Activated gamma-delta T cell treated with Interleukin-2 at 50 U/mL for 16 hours (primary cell): Measurements from ENCODE around the gene EML3.
A peak's percentile ranks its signal among the peaks of the same experiment; 100 is the strongest.
"Not testable (repeated sequence)": the region's sequence is repeated elsewhere in the genome, so short reads cannot be mapped to it uniquely, and the experiment has no call there.

Source experiments
- DNase-seq: peaks from one replicate; pipeline ENCODE4 v3.0.0-alpha.2; 2020

Gene EML3

DNA sequence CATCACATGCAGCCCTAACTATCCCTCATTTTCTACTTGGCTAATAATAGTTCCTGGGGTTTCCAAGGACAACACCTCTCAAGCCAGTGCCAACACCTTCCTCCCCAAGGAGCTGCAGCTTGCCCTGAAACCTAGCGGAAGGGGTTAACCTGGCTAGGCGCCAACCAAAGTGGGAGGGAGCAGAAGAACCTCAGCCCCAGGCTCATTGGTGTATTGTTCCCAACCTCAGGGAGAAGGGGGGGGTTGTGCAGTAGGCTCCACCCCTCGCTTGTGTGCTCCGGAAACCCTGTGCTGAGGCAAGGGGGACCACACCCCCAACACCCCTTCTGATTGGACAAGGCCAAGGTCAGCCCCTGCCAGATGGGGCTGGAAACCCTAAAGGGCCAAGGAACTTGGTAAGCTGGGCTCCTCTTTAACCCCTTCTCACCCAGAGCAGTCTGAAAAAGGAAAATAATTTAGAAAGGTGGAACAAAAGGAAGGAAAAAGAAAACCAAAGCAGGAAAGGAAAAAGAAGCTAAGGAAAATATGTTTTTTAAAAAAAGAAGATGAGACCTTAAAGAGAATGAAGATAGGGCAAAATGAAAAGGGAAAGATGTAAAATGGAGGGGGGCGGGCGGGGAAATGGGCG, 13.4 kb downstream of the EML3 start:
- peak; percentile 96 for DNase-seq

DNA sequence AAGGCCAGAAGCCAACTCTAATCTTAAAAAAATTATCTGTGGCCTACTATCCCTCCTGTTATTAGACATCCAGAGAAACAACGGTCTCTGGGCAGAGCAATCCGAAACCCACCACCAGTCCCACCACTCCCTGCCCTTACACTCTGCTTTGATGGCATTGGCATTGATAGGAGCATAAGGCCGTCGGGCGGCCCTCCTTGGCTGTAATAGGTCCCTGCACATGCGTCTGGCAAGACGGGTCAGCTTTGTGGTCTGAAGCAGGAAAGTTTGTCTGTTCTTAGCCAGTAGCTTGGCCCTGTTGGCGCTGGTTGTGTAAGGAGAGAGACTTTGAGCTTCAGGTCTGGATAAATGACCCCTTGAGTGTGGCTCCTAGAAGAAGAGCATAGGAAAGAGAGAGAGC, 17.5 kb downstream of the EML3 start:
- DNase-seq = no peak

DNA sequence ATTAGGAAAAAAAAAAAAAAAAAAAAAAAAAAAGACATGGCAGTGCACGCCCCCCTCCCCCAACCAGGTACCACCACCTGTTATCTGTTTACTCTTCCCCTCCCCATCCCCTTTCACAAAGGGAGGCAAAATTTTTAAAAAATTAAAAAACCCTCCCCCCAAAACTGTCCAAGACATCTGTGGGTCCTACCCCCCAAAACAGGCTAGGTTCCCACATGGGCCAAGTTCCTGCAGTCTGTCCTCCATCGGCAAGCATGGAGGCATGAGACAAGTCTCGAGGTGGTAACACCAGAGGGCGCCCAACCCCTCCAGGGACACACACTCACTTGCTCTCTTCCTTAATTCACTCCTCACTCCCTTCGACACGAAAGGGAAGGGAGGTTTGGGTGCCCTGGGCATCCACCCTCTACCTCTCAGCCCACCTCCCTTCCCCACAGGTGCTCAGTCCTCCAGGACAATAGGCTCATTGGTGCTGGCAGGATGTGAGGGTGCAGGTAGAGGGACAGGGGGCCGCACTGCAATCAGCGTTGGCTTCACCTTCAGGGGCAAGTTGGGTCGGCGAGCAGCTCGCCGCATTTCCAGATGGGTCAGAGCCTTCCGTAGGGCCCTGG, 19.0 kb downstream of the EML3 start:
- DNase-seq = peak; percentile 76

DNA sequence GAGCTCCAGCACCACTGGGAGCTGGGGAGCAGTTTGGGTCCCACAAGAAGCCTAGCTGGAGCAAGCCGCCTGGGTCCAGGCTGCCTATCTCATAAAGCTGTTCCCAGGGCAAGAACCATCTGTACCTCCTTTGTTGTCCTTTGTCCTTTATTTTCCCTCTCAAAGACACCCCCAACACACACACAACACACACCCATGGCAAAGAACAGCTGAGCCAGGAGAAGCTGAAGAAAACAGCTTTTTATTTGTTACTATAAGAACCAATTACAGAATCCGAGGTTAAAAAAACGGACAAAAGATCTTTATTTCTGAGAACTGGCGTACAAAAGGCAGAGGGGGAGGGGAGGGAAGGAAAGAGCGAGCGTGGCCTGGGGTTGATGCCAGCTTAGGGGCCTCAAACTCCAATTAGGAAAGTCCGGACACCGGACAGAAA, 19.6 kb downstream of the EML3 start:
- DNase-seq = no peak

DNA sequence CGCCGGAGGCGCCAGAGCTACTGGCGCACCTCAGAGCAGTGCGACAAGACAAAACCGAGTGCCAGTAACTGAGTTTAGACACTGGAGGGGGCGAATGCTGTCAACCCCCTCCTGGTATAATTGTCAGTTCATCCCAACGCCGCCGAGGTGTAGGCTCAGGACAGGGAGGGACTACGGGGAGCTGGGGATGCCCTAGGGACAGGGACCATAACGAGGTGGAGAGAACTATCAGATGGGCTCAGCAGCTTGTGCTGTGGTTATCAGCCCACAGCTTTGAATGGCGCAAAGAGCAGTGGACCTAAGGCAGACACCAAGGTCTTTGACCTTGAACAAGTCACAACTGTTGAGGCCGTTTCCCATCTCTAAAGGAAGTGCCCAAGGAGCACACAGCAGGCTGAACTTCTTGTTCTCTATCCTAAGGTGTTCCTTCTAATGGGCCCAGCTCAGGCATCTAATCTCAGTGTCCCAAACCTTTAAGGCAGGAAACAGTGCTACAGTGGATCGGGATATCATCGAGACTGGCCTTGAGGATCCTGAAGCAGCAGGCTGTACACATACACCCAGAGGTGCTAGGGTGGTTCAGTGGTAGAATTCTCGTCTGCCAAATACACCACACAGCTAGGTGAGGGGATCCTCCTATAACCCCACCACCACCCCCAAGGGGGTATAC, 20.3 kb downstream of the EML3 start:
- DNase-seq = no peak

DNA sequence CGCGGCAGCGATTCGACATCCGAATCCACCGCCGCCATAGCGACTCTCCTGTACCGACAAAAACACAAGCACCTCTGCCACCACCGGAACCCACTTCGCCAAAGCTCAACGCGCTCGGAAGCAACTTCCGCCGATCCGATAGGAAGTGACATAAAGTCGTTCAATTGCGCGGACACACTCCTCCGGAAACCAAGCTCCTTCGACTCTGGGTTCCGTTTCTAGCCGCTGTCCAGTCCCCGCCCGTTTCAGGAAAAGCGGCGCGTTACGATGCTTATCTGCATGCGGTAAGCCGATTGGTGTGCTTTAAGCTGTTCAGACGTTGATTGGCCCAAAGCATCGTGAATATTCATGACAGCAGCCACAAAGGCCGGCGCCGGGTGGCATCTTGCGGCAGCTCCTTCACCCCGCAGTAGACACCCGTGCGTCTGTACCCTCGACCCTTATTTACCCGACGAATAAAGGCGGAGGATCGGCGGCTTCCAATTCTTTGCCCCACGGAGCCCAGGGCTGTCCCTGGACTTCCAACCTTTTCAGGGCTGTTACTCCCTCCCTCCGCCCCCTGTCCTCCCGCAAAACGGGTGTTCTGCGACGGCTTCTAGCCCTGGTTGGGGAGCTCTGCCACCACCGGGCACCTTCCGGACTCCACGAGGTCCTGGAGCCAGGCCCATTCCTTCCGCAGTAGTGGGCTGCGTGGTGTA, 21.0 kb downstream of the EML3 start, which contains the start of gene TUT1:
Gene TUT1 (minus strand): TSS at position 76 of the 698 bp plus-strand sequence. CDS start 38 bp downstream, at position 38.
- peak; percentile 94 for DNase-seq

DNA sequence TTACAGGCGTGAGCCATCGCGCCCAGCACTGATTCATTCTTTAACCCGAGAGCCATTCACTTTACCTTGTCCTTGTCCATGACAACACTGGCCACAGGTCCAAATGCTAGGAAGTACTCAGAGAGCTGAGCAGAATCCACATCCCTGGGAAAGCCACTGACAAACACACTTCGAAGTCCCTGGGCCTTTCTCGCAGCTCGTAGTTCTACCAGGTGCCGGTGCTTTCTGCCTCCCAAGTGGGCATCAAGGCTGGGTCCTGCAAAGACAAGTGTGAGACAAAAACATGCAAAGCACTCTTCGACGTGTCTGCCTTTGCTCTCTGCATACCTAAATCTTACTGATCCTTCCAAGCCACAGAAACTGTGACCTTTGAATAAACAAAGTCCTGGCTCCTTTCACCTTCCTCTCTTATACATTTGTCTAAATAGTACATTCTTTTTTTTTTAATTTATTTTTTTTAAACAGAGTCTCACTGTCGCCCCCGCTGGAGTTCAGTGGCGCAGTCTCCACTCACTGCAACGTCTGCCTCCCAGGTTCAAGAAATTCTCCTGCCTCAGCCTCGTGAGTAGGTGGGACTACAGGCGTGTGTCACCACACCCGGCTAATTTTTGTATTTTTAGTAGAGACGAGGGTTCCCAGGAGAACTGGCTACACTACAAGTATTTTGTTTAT, 23.5 kb downstream of the EML3 start:
- DNase-seq = no peak

DNA sequence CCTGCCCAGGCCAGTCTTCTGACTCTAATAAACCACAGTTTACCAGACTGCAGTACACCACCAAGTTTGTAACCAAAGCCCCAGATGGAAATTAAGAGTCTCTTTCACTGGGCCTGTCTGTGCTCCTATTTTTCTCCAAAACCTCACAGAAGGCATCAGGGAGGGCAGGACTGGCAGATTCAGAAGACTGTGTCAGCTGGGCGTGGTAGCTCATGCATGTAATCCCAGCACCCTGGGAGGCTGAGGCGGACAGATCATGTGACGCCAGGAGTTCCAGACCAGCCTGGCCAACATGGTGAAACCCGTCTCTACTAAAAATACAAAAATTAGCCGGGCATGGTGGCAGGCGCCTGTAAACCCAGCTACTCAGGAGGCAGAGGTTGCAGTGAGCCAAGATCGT, 27.2 kb downstream of the EML3 start:
- not testable (repeated sequence) for DNase-seq

DNA sequence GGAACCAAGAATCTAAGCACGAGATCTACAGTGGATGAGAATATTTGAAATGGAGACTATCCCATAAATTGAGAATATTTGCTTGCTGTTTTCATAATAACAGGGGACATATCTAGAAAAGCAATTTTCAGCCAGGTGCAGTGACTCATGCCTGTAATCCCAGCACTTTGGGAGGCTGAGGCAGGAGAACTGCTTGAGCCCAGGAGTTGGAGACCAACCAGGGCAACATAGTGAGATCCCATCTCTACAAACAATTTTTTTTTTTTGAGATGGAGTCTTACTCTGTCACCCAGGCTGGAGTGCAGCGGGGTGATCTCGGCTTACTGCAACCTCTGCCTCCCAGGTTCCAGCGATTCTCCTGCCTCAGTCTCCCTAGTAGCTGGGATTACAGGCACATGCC, 30.8 kb downstream of the EML3 start:
- DNase-seq = not testable (repeated sequence)

DNA sequence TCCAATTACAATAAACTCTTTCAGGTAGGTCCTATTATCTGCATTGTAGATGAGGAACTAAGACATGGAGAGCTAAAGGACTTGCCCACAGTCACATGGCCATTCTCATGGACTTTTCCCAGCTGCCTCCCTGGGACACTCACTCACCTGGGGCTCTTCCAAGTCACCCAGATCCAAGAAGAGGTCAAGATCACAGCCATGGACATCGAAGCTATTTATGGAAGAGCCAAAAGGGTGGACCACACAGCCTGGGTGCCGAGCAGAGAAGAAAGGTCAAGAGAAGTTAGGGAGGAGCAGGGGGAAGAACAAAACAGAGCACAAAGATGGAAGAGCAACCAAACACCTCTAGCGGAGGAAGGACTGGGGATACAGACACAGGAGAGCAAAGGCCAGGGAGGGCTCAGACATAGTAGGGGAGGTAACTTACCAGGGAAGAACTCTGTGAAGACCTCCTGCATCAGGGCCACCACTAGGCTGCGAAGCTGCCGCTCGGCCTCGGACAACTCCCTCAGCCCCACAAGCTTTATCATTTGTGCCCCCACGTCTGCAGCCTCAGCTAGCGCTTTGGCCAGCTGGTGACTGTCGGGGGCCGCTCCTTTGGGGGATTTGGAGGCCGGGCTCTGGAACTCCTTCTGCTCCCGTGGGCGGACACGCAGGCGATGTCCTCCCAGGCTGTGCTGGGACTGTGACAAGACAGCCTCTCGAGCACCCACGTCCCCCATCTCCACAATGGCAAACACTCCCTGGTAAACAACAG, 31.4 kb downstream of the EML3 start:
- DNase-seq = no peak

DNA sequence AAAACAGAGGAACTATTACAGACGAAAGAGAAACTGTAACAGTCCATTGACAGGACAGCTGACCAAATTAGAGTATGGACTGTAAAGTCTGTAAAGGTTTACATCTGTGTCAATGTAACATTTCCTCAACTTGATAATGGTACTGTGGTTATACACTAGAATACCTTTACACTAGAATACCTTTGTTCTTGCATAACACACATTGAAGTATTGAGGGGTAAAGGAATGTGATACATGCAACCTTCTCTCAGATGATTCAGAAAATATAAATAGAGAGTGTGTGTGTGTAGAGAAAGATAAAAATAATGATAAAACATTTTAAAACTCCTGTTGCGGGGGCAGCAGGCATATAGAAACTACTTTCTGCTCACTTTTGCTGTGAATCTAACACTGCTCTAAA, 33.3 kb downstream of the EML3 start:
- DNase-seq = no peak

DNA sequence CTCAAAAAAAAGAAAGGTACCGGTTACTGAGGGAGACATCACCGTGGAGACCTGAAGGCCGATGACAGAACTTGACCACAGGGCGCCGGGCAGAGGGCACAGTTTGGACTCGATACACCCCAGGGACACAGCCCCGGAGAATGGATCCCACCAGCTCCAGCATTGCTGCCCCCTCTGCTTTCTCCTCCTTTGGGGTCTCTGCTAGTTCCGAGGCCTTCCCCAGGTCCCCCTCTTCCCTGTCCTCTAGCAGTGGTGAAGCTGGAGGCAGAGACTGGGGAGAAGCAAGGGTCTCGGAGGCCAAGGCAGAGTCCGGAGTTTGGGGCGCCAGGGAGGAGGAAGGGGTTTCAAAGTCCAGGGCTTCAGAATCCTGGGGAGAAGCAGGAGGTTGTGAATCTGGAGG, 34.0 kb downstream of the EML3 start:
- no peak for DNase-seq

DNA sequence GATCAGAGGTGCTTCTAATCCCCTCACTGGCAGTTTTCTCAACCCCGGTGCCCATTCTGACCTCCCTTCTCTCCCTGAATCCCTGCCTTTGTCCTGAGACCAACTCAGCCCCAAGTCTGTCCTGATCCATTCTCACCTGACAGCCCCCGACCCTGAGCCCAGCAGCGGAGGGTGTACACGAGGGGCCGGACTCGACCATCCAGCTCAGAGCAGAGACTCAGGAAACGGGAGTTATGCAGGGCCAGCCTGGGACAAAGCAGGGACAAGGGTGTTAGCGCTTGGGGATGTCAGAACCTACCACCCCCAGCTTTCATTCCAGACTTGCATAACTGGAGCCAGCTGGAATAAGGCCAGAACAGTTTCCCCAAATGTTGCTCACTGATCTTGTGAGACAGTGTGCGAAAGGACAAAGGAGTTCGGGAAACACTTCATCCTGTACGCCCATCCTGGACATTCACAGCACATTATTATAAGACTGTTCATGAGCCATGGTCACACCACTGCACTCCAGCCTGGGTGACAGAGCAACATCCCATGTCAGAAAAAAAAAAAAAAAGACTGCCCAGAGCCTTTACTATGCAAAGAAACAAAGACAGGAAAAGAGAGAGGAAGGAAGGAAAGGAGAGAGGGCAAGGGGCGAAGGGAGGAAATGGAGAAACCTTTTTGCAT, 35.4 kb downstream of the EML3 start:
- no peak for DNase-seq

DNA sequence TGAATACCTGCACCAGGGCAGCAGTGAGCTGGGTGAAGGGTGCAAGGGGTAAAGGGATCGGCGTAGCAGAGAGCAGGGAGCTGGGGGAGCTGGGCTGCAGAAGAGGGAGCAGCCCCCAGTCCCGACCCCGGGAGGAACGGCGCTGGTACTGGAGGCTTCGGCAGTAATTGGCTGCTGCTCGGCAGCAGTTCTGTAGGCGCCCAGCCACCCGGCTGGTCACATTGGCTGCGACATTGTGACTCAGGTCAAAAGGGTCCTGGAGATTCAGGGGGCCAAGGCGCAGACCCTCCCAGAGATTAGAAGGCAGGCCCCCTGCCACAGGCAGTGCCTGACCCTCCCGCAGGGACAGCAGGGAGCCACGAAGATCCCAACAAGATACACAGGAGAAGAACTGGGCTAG, 36.7 kb downstream of the EML3 start:
- DNase-seq = no peak

DNA sequence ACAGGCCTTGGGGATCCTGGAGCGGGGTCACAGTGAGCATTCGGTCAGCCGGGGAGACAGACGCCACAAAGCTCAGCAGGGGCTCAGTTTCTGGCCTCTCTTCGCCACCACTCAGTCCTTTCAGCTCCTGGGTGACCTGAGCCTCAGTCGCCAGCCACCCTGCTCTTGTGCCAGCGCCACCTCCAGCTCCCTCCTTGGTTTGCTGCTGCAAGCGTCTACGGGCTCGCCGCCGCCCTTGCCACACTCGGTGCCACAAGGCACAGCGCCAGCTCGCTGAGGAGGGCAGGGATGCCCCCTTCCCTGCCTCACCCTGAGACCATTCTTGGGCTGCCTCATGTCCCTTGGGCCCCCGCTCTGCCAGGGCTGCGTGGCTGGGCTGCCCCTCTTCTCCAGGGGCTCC, 37.4 kb downstream of the EML3 start:
- no peak for DNase-seq

DNA sequence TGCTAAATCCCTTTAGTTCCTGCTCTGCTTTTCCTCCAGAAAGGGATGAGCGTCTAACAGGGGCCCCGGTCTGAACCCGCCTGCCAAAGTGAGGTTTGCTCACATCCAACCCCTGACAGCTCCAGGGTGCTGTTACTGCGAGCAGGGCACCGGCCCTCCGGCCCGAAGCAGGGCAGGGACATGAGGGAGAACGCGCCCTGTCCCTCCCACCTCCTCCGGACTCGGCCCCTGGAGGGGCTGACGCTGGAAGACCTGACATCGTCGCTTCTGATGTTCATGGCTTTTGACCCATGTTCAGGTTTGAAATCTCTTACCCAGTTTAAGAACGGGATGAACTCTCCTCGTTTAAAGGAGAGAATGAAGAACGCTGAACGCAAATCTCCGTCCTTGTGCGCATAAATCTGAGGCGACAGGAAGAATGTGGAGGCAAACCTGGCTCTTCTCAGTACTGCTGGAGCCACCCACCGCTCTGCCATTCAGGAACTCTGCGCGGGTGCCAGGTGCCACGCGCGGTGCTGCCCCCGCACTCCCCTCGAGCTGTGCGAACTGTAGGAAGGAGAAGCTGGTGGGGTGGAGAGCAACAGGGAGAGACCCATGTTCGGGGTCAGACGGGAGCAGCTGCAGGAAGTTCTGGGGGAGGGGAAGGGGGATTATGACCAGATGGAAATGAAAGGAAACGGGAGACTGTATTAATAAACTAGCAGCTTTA, 38.1 kb downstream of the EML3 start:
- DNase-seq = no peak

DNA sequence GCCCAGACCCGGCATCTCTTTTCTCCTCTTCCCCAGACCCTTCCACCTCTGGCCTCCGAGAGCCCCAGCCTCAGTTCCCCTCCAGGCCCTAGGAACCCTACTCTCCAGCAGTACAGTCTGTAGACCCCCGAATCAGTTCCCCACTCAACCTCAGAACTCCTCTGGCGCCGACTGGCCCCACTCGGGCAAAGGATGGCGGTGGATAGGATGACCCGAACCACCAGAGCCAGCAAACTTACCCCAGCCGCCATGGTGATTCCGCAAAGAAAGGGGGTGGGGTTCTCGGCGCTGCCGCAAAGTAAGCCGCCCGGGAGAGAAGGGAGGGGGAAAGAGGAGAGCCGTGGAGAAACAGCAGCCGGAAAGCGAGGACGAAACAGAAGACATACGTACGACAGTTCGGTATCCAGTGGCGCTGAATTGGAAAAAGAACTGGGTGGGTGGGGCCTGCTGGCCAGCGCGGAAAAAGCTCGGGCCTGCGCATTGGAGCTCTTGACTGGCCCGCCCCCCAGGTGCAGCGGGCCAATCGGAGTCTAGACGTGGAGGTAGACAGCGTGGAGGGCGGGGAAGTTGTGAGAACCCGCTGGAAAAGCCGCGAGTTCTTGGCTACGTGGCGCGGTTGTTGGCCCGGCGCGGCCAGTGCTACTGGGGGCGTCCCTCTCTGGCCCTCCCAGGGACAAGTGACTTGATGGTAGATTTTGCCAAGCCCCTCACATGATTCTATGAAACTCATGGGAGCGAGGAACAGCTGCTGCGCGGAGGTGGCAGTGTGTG, 38.8 kb downstream of the EML3 start, which contains the start of gene EEF1G:
Gene EEF1G (minus strand): TSS at position 300 of the 771 bp plus-strand sequence. CDS start 49 bp downstream, at position 251.
- peak; percentile 97 for DNase-seq

DNA sequence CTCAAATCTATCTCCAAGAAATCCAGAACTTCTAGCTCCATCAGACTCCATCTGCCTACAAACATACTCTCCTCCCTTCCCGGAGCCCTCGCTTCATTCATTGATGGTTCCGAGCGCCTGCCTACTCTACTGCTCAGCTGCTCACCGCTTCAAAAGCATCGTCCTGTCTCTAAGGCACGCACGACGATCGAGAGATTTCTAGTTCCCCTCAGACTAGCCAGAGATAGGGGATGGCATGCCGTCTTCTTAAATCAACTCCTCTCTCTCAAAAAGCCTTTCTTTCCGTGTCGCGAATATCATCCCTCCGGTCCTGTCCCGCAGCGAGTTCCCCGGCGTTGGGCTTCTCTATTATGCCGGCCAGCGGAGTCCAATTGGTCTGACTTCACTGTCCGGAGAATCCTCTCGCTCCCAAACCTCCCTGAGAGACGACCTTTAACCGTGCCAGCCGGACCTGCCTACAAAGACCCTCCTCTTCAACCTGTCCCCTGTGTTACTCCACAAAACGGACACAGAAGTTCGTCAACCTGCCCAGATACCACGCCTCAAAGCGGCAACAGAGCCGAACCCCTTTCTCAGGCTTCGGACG, 39.5 kb downstream of the EML3 start:
- no peak for DNase-seq

DNA sequence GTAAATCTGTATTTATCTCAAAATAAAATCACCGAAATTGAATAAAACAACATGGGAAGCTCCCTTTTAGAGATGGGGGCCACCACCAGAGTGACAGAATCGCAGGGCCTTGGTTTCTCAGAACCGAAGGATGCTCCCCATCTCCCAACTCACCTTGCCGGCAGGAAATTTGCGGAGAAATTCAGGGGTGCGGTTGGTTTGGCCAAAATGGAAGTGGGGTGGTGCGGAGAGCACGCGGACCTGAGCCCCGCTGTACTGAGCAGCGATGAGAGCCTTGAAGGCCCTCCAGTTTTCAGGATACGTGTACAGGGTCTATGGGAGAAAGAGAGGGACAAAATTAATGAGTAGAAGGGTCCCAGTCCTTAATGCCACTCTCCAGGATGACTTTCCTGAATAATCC, 40.1 kb downstream of the EML3 start:
- DNase-seq = no peak

DNA sequence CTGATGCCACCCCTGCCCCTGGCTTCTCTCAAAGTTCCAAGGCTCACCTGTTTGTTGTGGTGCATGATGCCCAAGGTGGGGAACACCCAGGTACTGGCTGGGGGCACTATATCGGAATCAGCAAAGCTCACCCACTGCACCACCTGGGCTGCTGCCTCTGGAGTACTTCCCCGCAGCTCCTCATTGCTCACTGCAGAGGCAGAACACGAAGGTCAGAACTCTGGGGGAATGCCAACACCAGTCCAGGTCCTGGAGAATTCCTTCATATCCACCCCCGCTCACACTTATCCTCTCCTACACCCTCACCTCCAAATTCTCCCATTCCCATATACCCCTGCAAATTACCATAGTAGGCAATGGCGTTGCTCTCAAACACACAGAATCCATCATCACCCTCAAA, 41.1 kb downstream of the EML3 start:
- not testable (repeated sequence) for DNase-seq
